Loucy (cell line): ENCODE measurements around the gene AFF1.
"Not testable (repeated sequence)": the region's sequence is repeated elsewhere in the genome, so short reads cannot be mapped to it uniquely, and the experiment has no call there.

ENCODE experiments used
- H2AFZ ChIP-seq: fragments of 200-600 bp; sonication (generic); 2 replicates; pipeline ENCODE4 v1.6.0; 2016; ENCODE audit warnings: antibody characterized with exemption, mild to moderate bottlenecking, low read length, moderate library complexity
- H3F3A ChIP-seq: fragments of 200-600 bp; 2 replicates; pipeline ENCODE4 v1.6.0; 2016; ENCODE audit warnings: antibody characterized with exemption, low read depth, mild to moderate bottlenecking
- H3K27me3 ChIP-seq: fragments of 200-600 bp; sonication (generic); 2 replicates; pipeline ENCODE4 v1.6.1; 2014; ENCODE audit warnings: low read length, mild to moderate bottlenecking; ENCODE audit not compliant: insufficient read depth, poor library complexity, severe bottlenecking
- H3K36me3 ChIP-seq: fragments of 200-600 bp; sonication (generic); 2 replicates; pipeline ENCODE4 v1.6.1; 2016; ENCODE audit warnings: low read length; ENCODE audit not compliant: insufficient read depth
- H3K4me1 ChIP-seq: fragments of 200-600 bp; sonication (generic); 2 replicates; pipeline ENCODE4 v1.5.1; 2014; ENCODE audit warnings: low read length, mild to moderate bottlenecking; ENCODE audit not compliant: insufficient read depth, poor library complexity, severe bottlenecking
- H3K4me2 ChIP-seq: fragments of 200-600 bp; sonication (generic); 2 replicates; pipeline ENCODE4 v1.6.0; 2014; ENCODE audit warnings: antibody characterized with exemption, low read length, low read depth, mild to moderate bottlenecking; ENCODE audit not compliant: poor library complexity, severe bottlenecking
- H3K4me3 ChIP-seq: fragments of 200-600 bp; sonication (generic); 2 replicates; pipeline ENCODE4 v1.5.1; 2014; ENCODE audit warnings: low read length, mild to moderate bottlenecking, mixed read lengths; ENCODE audit not compliant: poor library complexity, severe bottlenecking
- H3K79me2 ChIP-seq: fragments of 200-600 bp; sonication (generic); 2 replicates; pipeline ENCODE4 v1.6.1; 2014; ENCODE audit warnings: low read length; ENCODE audit not compliant: insufficient read depth
- H3K9ac ChIP-seq: fragments of 200-600 bp; sonication (generic); 2 replicates; pipeline ENCODE4 v1.6.0; 2014; ENCODE audit warnings: mild to moderate bottlenecking, low read depth, low read length, moderate library complexity; ENCODE audit not compliant: poor library complexity, severe bottlenecking
- H3K9me2 ChIP-seq: fragments of 200-600 bp; sonication (generic); replicated peaks from 2 replicates; pipeline ENCODE4 v1.6.1; 2016; ENCODE audit warnings: low read depth, low read length, mixed read lengths
- H3K9me3 ChIP-seq: fragments of 200-600 bp; sonication (generic); 2 replicates; pipeline ENCODE4 v1.6.1; 2014; ENCODE audit warnings: mild to moderate bottlenecking, antibody characterized with exemption, low read length, low read depth; ENCODE audit not compliant: insufficient read depth
- H4K20me1 ChIP-seq: fragments of 200-600 bp; sonication (generic); 2 replicates; pipeline ENCODE4 v1.6.0; 2014; ENCODE audit warnings: antibody characterized with exemption, low read length, mild to moderate bottlenecking; ENCODE audit not compliant: insufficient read depth, poor library complexity, severe bottlenecking
- CTCF ChIP-seq: fragments of 200-600 bp; sonication (generic); conservative IDR thresholded peaks from 2 replicates; pipeline ENCODE4 v1.5.1; 2014; ENCODE audit warnings: mild to moderate bottlenecking, antibody characterized with exemption, low read length
- EZH2phosphoT487 ChIP-seq: fragments of 200-600 bp; IDR thresholded peaks from 2 replicates; pipeline ENCODE4 v1.6.1; 2018; ENCODE audit warnings: antibody characterized with exemption, mild to moderate bottlenecking, moderate library complexity, borderline replicate concordance

Gene AFF1

DNA sequence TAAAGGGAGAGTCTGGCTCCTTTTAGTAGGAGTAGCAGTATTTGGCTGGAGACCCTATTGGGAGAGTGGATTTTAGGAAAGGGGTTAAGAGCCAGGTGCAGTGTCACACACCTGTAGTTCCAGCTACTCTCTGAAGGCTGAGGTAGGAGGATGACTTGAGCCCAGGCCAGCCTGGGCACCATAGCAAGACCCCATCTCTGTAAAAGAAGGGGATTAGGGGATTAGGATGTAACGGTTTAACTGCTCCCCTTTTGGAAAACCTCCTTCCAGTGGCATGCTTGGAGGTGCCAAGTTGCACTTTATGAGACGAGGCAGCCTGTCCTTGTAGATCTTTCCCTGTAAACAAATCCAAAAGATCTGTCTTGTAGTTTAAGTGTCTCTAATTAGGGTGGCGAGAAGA lies 145.7 kb downstream of the AFF1 start:
- Histone ChIP-seq H3K79me2 (peaks cover 92% of the 10 kb centered on the region), H3K9ac (no peak overlapping the region), H3K27me3 (no peaks in the 10 kb centered on the region), H3K9me2 (no peaks in the 10 kb centered on the region), H2AFZ (no peak overlapping the region), H3K36me3 (peaks cover 13% of the 10 kb centered on the region; the same call in 1 of the 2 replicates), H3K4me3 (peak overlapping the region; percentile 5), H3F3A (no peaks in the 10 kb centered on the region), H3K9me3 (no peaks in the 10 kb centered on the region), H4K20me1 (peaks cover 86% of the 10 kb centered on the region), H3K4me2 (peak overlapping the region; percentile 54), H3K4me1 (peaks cover 35% of the 10 kb centered on the region)
- TF ChIP-seq CTCF (no peak), EZH2phosphoT487 (no peak)

DNA sequence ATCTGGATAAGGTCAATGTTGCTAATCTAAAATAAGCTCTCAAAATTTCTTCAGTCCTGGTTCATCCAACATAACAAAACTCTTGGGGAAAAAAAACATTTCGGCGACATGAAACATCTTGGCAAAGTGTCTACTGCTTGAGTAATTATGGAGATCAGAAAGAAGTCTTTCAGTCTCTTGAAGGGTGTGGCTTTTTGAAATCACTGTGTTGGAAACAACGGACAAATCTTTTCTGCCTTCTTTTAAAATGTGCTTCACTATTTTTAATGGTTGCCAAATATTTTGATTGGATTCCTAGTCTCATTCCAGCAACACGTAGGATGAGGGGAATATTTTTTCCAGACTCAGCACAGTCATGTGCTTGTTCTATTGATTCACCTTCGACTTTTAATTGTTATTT lies 147.0 kb downstream of the AFF1 start:
- peaks cover 92% of the 10 kb centered on the region for H3K79me2 ChIP-seq
- H3K4me2 ChIP-seq, result no peak overlapping the region
- peaks cover 27% of the 10 kb centered on the region; the same call in 1 of the 2 replicates for H3K36me3 ChIP-seq
- H3K4me3 ChIP-seq, result no peak overlapping the region
- no peaks in the 10 kb centered on the region for H3K9me3 ChIP-seq
- H4K20me1 ChIP-seq, result peaks cover 72% of the 10 kb centered on the region
- peaks cover 29% of the 10 kb centered on the region for H3K4me1 ChIP-seq
- no peak overlapping the region for H3K9ac ChIP-seq
- H3K9me2 ChIP-seq, result no peaks in the 10 kb centered on the region
- no peaks in the 10 kb centered on the region for H3F3A ChIP-seq
- no peaks in the 10 kb centered on the region for H3K27me3 ChIP-seq
- TF ChIP-seq EZH2phosphoT487, result no peak
- no peak for TF ChIP-seq CTCF
- no peak overlapping the region for H2AFZ ChIP-seq

DNA sequence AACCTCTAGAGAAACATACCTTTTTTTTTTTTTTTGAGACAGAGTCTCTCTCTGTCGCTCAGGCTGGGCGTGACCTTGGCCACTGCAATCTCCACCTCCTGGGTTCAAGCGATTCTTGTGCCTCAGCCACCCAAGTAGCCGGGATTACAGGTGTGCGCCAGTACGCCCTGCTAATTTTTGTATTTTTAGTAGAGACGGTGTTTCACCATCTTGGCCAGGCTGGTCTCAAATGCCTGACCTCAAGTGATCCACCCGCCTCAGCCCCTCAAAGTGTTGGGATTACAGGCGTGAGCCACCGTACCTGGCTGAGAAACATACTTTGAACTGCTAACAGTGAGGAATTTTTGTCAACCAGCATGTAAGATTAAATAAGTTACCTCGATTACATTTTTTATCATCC lies 150.9 kb downstream of the AFF1 start:
- H3K9me3 ChIP-seq, H3K9me2 ChIP-seq, H3K4me3 ChIP-seq, H3K27me3 ChIP-seq, H3K4me1 ChIP-seq, H3K4me2 ChIP-seq, H2AFZ ChIP-seq, H3K9ac ChIP-seq, H3F3A ChIP-seq: not testable (repeated sequence)
- peaks cover 67% of the 10 kb centered on the region for H3K79me2 ChIP-seq
- H3K36me3 ChIP-seq, result peaks cover 57% of the 10 kb centered on the region; the same call in 1 of the 2 replicates
- peaks cover 44% of the 10 kb centered on the region for H4K20me1 ChIP-seq

GRCh38 chr4:87086143-87086805 lies 151.5 kb downstream of the AFF1 start:
- Histone ChIP-seq H3K4me2 (no peak overlapping the region), H3K4me3 (no peak overlapping the region), H3K9me2 (no peaks in the 10 kb centered on the region), H3F3A (no peaks in the 10 kb centered on the region), H3K36me3 (peaks cover 58% of the 10 kb centered on the region; the same call in 1 of the 2 replicates), H3K79me2 (peaks cover 62% of the 10 kb centered on the region; the same call in 1 of the 2 replicates), H4K20me1 (peaks cover 41% of the 10 kb centered on the region), H3K9ac (no peak overlapping the region), H3K27me3 (no peaks in the 10 kb centered on the region), H2AFZ (no peak overlapping the region), H3K9me3 (no peaks in the 10 kb centered on the region), H3K4me1 (peaks cover 4% of the 10 kb centered on the region)
- no peak for TF ChIP-seq EZH2phosphoT487
- TF ChIP-seq CTCF, result no peak
